SK-N-SH treated with all-trans-retinoic acid at 6 μM for 48 hours (cell line): ENCODE data around the gene LPCAT3.

Experiments used
- ATAC-seq: fragments of 200-7000 bp; cut with Tn5 transposase; 3 replicates; pipeline ENCODE4 v1.9.1; 2020; ENCODE audit warnings: mild to moderate bottlenecking, moderate library complexity
- ARNTL ChIP-seq: fragments of 450-650 bp; formaldehyde crosslinking; IDR thresholded peaks from 2 replicates; pipeline ENCODE4 v1.5.0; 2020; ENCODE audit warnings: low read depth, mild to moderate bottlenecking, moderate library complexity, borderline replicate concordance
- BACH2 ChIP-seq: fragments of 250-450 bp; sonication (Bioruptor Pico); IDR thresholded peaks from 2 replicates; pipeline ENCODE4 v1.9.0; 2021; ENCODE audit warnings: mild to moderate bottlenecking, borderline replicate concordance
- CSDC2 ChIP-seq: fragments of 250-450 bp; sonication (Bioruptor Pico); IDR thresholded peaks from 2 replicates; pipeline ENCODE4 v1.5.0; 2020; ENCODE audit warnings: mild to moderate bottlenecking, moderate library complexity
- GLIS3 ChIP-seq: fragments of 250-450 bp; sonication (Bioruptor Pico); IDR thresholded peaks from 2 replicates; pipeline ENCODE4 v1.5.0; 2020; ENCODE audit warnings: mild to moderate bottlenecking, moderate library complexity
- OSR1 ChIP-seq: fragments of 250-450 bp; sonication (Bioruptor Pico); IDR thresholded peaks from 2 replicates; pipeline ENCODE4 v1.8.0; 2022; ENCODE audit warnings: moderate library complexity, mild to moderate bottlenecking, inconsistent platforms
- POU6F1 ChIP-seq: fragments of 250-450 bp; sonication (Bioruptor Pico); IDR thresholded peaks from 2 replicates; pipeline ENCODE4 v1.8.0; 2021; ENCODE audit warnings: low read depth, mild to moderate bottlenecking, moderate library complexity, borderline replicate concordance
- PPARA ChIP-seq: fragments of 250-450 bp; sonication (Bioruptor Pico); IDR thresholded peaks from 2 replicates; pipeline ENCODE4 v1.5.0; 2020; ENCODE audit warnings: mild to moderate bottlenecking, borderline replicate concordance
- RARB ChIP-seq: fragments of 250-450 bp; sonication (Bioruptor Pico); IDR thresholded peaks from 2 replicates; pipeline ENCODE4 v1.8.0; 2021; ENCODE audit warnings: mild to moderate bottlenecking, moderate library complexity
- TCF4 ChIP-seq: fragments of 250-450 bp; sonication (Bioruptor Pico); IDR thresholded peaks from 2 replicates; pipeline ENCODE4 v1.8.0; 2021; ENCODE audit warnings: mild to moderate bottlenecking, moderate library complexity, borderline replicate concordance
- TSHZ2 ChIP-seq: fragments of 250-450 bp; sonication (Bioruptor Pico); IDR thresholded peaks from 2 replicates; pipeline ENCODE4 v1.5.0; 2020; ENCODE audit warnings: mild to moderate bottlenecking, moderate library complexity
- ZC3H10 ChIP-seq: fragments of 250-450 bp; sonication (Bioruptor Pico); IDR thresholded peaks from 2 replicates; pipeline ENCODE4 v1.5.1; 2021; ENCODE audit warnings: mild to moderate bottlenecking, moderate library complexity
- ZFP3 ChIP-seq: fragments of 250-450 bp; sonication (Bioruptor Pico); IDR thresholded peaks from 2 replicates; pipeline ENCODE4 v1.5.0; 2020; ENCODE audit warnings: mild to moderate bottlenecking, moderate library complexity
- ZNF565 ChIP-seq: fragments of 450-650 bp; formaldehyde crosslinking; conservative IDR thresholded peaks from 2 replicates; pipeline ENCODE4 v1.5.0; 2020; ENCODE audit warnings: low read depth, mild to moderate bottlenecking, moderate library complexity
- ZNF70 ChIP-seq: fragments of 450-650 bp; formaldehyde crosslinking; IDR thresholded peaks from 2 replicates; pipeline ENCODE4 v1.5.0; 2020; ENCODE audit warnings: mild to moderate bottlenecking, moderate library complexity
- ZNF8 ChIP-seq: fragments of 450-650 bp; formaldehyde crosslinking; IDR thresholded peaks from 2 replicates; pipeline ENCODE4 v1.5.0; 2020; ENCODE audit warnings: mild to moderate bottlenecking, moderate library complexity
- TF ChIP-seq, protein P1 (sequence below): fragments of 250-450 bp; sonication (Bioruptor Pico); IDR thresholded peaks from 2 replicates; pipeline ENCODE4 v1.5.1; 2021; ENCODE audit warnings: mild to moderate bottlenecking, moderate library complexity
- TF ChIP-seq, protein P2 (sequence below): fragments of 250-450 bp; sonication (Bioruptor Pico); IDR thresholded peaks from 2 replicates; pipeline ENCODE4 v1.8.0; 2020; ENCODE audit warnings: mild to moderate bottlenecking, moderate library complexity, borderline replicate concordance
- TF ChIP-seq, protein P3 (sequence below): fragments of 250-450 bp; sonication (Bioruptor Pico); IDR thresholded peaks from 2 replicates; pipeline ENCODE4 v1.5.1; 2020; ENCODE audit warnings: low read depth, mild to moderate bottlenecking, moderate library complexity

The LPCAT3 gene

GRCh38 chr12:7017870-7018349, 366 bp downstream of the LPCAT3 start (continued):
- TF ChIP-seq TSHZ2 (CRISPR knock-in tag) (no peak), ZNF565 (CRISPR knock-in tag) (no peak), ZNF70 (no peak), ZFP3 (CRISPR knock-in tag) (no peak), ZC3H10 (CRISPR knock-in tag) (no peak), POU6F1 (CRISPR knock-in tag) (no peak), OSR1 (CRISPR knock-in tag) (no peak), RARB (no peak)

DNA sequence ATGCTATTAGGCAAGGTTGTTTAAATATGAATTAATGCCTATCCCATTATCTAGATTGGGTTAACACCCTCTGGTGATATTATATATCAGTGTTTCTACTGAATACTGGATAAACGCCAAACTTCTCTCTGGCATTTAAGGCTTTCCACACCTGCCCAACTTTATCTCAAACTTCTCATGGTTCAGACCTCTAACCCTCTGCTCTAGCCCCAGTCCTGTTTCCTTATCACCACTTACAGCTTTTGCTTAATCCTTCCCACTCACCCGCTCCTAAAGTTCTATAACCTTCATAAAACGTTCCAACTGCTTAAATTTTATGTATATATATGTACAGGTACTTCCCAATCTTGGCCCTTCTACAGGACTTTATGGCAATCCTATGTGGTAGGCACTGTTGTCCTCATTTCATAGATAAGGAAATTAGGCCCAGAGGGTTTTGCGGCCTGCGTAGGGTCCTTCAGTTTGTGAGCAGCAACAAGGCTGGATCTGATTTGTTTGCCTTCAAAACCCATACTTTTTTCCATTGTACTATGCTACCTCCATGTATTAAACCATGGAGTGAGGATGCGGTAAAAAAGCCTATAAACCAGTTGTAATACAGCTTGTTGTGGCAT, 1.2 kb downstream of the LPCAT3 start:
- TF ChIP-seq ZFP3 (CRISPR knock-in tag) (peak; percentile 91), ARNTL (CRISPR knock-in tag) (no peak), BACH2 (CRISPR knock-in tag) (no peak), POU6F1 (CRISPR knock-in tag) (no peak), RARB (no peak), TCF4 (CRISPR knock-in tag) (no peak)
- no peak for ATAC-seq

GRCh38 chr12:7015555-7016370, 2.5 kb downstream of the LPCAT3 start:
- no peak for ATAC-seq
- no peak for TF ChIP-seq ZC3H10 (CRISPR knock-in tag)
- TF ChIP-seq TCF4 (CRISPR knock-in tag), result no peak
- TF ChIP-seq, protein P1, sequence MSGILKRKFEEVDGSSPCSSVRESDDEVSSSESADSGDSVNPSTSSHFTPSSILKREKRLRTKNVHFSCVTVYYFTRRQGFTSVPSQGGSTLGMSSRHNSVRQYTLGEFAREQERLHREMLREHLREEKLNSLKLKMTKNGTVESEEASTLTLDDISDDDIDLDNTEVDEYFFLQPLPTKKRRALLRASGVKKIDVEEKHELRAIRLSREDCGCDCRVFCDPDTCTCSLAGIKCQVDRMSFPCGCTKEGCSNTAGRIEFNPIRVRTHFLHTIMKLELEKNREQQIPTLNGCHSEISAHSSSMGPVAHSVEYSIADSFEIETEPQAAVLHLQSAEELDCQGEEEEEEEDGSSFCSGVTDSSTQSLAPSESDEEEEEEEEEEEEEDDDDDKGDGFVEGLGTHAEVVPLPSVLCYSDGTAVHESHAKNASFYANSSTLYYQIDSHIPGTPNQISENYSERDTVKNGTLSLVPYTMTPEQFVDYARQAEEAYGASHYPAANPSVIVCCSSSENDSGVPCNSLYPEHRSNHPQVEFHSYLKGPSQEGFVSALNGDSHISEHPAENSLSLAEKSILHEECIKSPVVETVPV, result no peak
- no peak for TF ChIP-seq RARB

DNA sequence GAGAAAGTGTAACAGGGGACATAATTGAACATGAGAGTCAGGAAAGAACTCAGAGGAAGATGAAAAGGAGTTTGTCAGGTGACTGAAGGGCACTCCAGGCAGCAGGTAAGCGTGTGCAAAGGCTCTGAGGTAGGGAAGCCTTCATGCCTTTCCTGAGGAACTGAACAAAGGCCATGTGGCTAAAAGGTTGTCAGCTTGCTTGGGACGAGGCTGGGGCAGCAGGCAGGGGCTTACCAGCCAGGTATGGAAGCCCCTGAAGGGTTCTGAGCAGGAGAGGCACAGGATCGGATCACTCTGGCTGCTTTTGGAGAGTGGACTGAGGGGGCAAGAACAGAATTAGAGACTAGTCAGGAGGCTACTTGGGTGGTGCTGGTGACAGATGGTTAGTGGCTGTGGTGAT, 5.2 kb downstream of the LPCAT3 start:
- TF ChIP-seq ZNF8 (CRISPR knock-in tag) (no peak), ZC3H10 (CRISPR knock-in tag) (no peak), ZNF70 (no peak), PPARA (CRISPR knock-in tag) (no peak), ZFP3 (CRISPR knock-in tag) (no peak), BACH2 (CRISPR knock-in tag) (no peak), POU6F1 (CRISPR knock-in tag) (no peak), GLIS3 (no peak), ZNF565 (CRISPR knock-in tag) (no peak), CSDC2 (CRISPR knock-in tag) (no peak), TCF4 (CRISPR knock-in tag) (no peak), OSR1 (CRISPR knock-in tag) (no peak)
- TF ChIP-seq, protein P2, sequence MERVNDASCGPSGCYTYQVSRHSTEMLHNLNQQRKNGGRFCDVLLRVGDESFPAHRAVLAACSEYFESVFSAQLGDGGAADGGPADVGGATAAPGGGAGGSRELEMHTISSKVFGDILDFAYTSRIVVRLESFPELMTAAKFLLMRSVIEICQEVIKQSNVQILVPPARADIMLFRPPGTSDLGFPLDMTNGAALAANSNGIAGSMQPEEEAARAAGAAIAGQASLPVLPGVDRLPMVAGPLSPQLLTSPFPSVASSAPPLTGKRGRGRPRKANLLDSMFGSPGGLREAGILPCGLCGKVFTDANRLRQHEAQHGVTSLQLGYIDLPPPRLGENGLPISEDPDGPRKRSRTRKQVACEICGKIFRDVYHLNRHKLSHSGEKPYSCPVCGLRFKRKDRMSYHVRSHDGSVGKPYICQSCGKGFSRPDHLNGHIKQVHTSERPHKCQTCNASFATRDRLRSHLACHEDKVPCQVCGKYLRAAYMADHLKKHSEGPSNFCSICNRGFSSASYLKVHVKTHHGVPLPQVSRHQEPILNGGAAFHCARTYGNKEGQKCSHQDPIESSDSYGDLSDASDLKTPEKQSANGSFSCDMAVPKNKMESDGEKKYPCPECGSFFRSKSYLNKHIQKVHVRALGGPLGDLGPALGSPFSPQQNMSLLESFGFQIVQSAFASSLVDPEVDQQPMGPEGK (CRISPR knock-in tag), result no peak
- TF ChIP-seq, protein P3, sequence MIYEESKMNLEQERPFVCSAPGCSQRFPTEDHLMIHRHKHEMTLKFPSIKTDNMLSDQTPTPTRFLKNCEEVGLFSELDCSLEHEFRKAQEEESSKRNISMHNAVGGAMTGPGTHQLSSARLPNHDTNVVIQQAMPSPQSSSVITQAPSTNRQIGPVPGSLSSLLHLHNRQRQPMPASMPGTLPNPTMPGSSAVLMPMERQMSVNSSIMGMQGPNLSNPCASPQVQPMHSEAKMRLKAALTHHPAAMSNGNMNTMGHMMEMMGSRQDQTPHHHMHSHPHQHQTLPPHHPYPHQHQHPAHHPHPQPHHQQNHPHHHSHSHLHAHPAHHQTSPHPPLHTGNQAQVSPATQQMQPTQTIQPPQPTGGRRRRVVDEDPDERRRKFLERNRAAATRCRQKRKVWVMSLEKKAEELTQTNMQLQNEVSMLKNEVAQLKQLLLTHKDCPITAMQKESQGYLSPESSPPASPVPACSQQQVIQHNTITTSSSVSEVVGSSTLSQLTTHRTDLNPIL (CRISPR knock-in tag), result no peak
- no peak for ATAC-seq
